ENCODE results near the gene ZBTB16.
A peak's percentile ranks its signal among the peaks of the same experiment; 100 is the strongest.

Gene ZBTB16

GRCh38 chr11:114276077-114276476, 216.6 kb downstream of the ZBTB16 start:
- FAIRE-seq = no peak
- DNase-seq (ENCODE audit: low spot score) = no peak

GRCh38 chr11:114277637-114278341, 218.3 kb downstream of the ZBTB16 start:
- DNase-seq (ENCODE audit: low spot score) (no peak), FAIRE-seq (no peak)

GRCh38 chr11:114278342-114279065, 219.0 kb downstream of the ZBTB16 start:
- peak; percentile 89 for FAIRE-seq
- no peak for DNase-seq (ENCODE audit: low spot score)

GRCh38 chr11:114279792-114280546, 220.5 kb downstream of the ZBTB16 start:
- DNase-seq (ENCODE audit: low spot score) (peak; percentile 71), FAIRE-seq (peak; percentile 13)

- DNase-seq (ENCODE audit: low spot score) = peak; percentile 84
- FAIRE-seq = peak; percentile 98
Observed at GRCh38 chr11:114280696-114281095, 221.2 kb downstream of the ZBTB16 start.

GRCh38 chr11:114281388-114281956, 222.0 kb downstream of the ZBTB16 start:
- no peak for FAIRE-seq
- DNase-seq (ENCODE audit: low spot score) = no peak

- FAIRE-seq (no peak), DNase-seq (ENCODE audit: low spot score) (no peak)
Observed at GRCh38 chr11:114282488-114282887, 223.0 kb downstream of the ZBTB16 start.

- FAIRE-seq (no peak), DNase-seq (ENCODE audit: low spot score) (no peak)
Observed at GRCh38 chr11:114283422-114283821, 223.9 kb downstream of the ZBTB16 start.

GRCh38 chr11:114284021-114284420, 224.5 kb downstream of the ZBTB16 start:
- FAIRE-seq (no peak), DNase-seq (ENCODE audit: low spot score) (no peak)

- DNase-seq (ENCODE audit: low spot score) (no peak), FAIRE-seq (no peak)
Observed at GRCh38 chr11:114284914-114285313, 225.4 kb downstream of the ZBTB16 start.

- DNase-seq (ENCODE audit: low spot score) (no peak), FAIRE-seq (peak; percentile 44)
Observed at GRCh38 chr11:114285599-114285998, 226.1 kb downstream of the ZBTB16 start.

GRCh38 chr11:114286229-114286628, 226.7 kb downstream of the ZBTB16 start:
- DNase-seq (ENCODE audit: low spot score) (no peak), FAIRE-seq (no peak)

GRCh38 chr11:114287154-114287553, 227.6 kb downstream of the ZBTB16 start:
- DNase-seq (ENCODE audit: low spot score) = no peak
- no peak for FAIRE-seq

GRCh38 chr11:114288136-114288535, 228.6 kb downstream of the ZBTB16 start:
- FAIRE-seq (no peak), DNase-seq (ENCODE audit: low spot score) (no peak)

- DNase-seq (ENCODE audit: low spot score) (no peak), FAIRE-seq (no peak)
Observed at GRCh38 chr11:114289779-114290178, 230.3 kb downstream of the ZBTB16 start.

GRCh38 chr11:114290503-114291235, 231.2 kb downstream of the ZBTB16 start:
- DNase-seq (ENCODE audit: low spot score) = no peak

GRCh38 chr11:114291381-114291780, 231.9 kb downstream of the ZBTB16 start:
- DNase-seq (ENCODE audit: low spot score) (peak; percentile 80), FAIRE-seq (peak; percentile 46)

More at GRCh38 chr11:114290503-114291235, 231.2 kb downstream of the ZBTB16 start:
- FAIRE-seq = peak; percentile 59

GRCh38 chr11:114291842-114292680, 232.6 kb downstream of the ZBTB16 start:
- FAIRE-seq (peak; percentile 27), DNase-seq (ENCODE audit: low spot score) (peak; percentile 59)

- DNase-seq (ENCODE audit: low spot score) = no peak
- FAIRE-seq = peak; percentile 94
Observed at GRCh38 chr11:114293201-114293711, 233.7 kb downstream of the ZBTB16 start.

All from urothelium cell line (cell line).